CD14-positive monocyte (primary cell): Measurements from ENCODE around the gene GALNT10. TPM values are rescaled to one million over a fixed set of nuclear protein-coding genes. Genes with fewer than 3 reads are reported as not detected.

Experiments used
- DNase-seq, 3 donors: peaks; one replicate each; pipeline ENCODE4 v3.0.0-alpha.2; 2011 to 2022
- H2AFZ ChIP-seq: 2 replicates; pipeline ENCODE4 v1.6.0; 2012; ENCODE audit warnings: mild to moderate bottlenecking, low read depth, low read length, inconsistent platforms; ENCODE audit not compliant: insufficient read depth, poor library complexity, severe bottlenecking
- H3K27ac ChIP-seq, 2 donors: 1 replicate in 1 of 2; 2 replicates in 1 of 2; pipeline ENCODE4 v1.5.1; 2012 to 2013; ENCODE audit warnings: low read length in 2 of 2, control low read depth in 1 of 2, inconsistent platforms in 1 of 2, low read depth in 1 of 2, mild to moderate bottlenecking in 1 of 2
- H3K27me3 ChIP-seq, 2 donors: one replicate each; pipeline versions ENCODE4 v1.6.0 to v1.6.1; 2011 to 2013; ENCODE audit warnings: low read length in 2 of 2; ENCODE audit not compliant: control insufficient read depth in 2 of 2, insufficient read depth in 2 of 2
- H3K36me3 ChIP-seq, 2 donors: replicated peaks in 1 of 2; 1 replicate in 1 of 2; 2 replicates in 1 of 2; pipeline versions ENCODE4 v1.5.1 to v1.6.1; 2012 to 2013; ENCODE audit warnings: low read length in 2 of 2, control low read depth in 1 of 2, inconsistent platforms in 1 of 2, mild to moderate bottlenecking in 1 of 2; ENCODE audit not compliant: insufficient read depth in 2 of 2, control insufficient read depth in 1 of 2
- H3K4me1 ChIP-seq, 2 donors: 1 replicate in 1 of 2; 2 replicates in 1 of 2; pipeline versions ENCODE4 v1.5.1 to v1.6.1; 2012 to 2013; ENCODE audit warnings: low read length in 2 of 2, control low read depth in 1 of 2, inconsistent platforms in 1 of 2, mild to moderate bottlenecking in 1 of 2, moderate library complexity in 1 of 2; ENCODE audit not compliant: insufficient read depth in 2 of 2, control insufficient read depth in 1 of 2
- H3K4me2 ChIP-seq: replicated peaks from 2 replicates; pipeline ENCODE3; 2012; ENCODE audit warnings: low read length, moderate library complexity, mild to moderate bottlenecking; ENCODE audit not compliant: poor library complexity, severe bottlenecking; ENCODE audit errors: extremely low read depth
- H3K4me3 ChIP-seq, 3 experiments: fragments of 200-600 bp in 1 of 3; sonication (generic) in 1 of 3; replicated peaks in 1 of 3; 1 replicate in 2 of 3; 2 replicates in 1 of 3; pipeline ENCODE4 v1.5.1; 2011 to 2013; ENCODE audit warnings: low read length in 3 of 3, mild to moderate bottlenecking in 3 of 3, control low read depth in 2 of 3, low read depth in 2 of 3, inconsistent platforms in 1 of 3, moderate library complexity in 1 of 3
- H3K79me2 ChIP-seq: 2 replicates; pipeline ENCODE4 v1.6.0; 2012; ENCODE audit warnings: mild to moderate bottlenecking, control low read depth, inconsistent platforms, low read length, moderate library complexity; ENCODE audit not compliant: insufficient read depth
- H3K9ac ChIP-seq: 2 replicates; pipeline ENCODE4 v1.6.0; 2017; ENCODE audit warnings: low read length, mild to moderate bottlenecking; ENCODE audit not compliant: insufficient read depth, poor library complexity, severe bottlenecking
- H3K9me3 ChIP-seq, 2 donors: replicated peaks in 1 of 2; 1 replicate in 1 of 2; 2 replicates in 1 of 2; pipeline versions ENCODE4 v1.5.1 to v1.6.1; 2012 to 2013; ENCODE audit warnings: low read length in 2 of 2, control low read depth in 1 of 2; ENCODE audit not compliant: control insufficient read depth in 1 of 2, insufficient read depth in 1 of 2
- H4K20me1 ChIP-seq: 2 replicates; pipeline ENCODE4 v1.6.0; 2012; ENCODE audit warnings: mild to moderate bottlenecking, low read length, control low read depth, moderate library complexity; ENCODE audit not compliant: insufficient read depth
- H3K27ac Mint-ChIP-seq, 7 donors: one replicate each; pipeline ENCODE4 v1.8.0; 2020; ENCODE audit warnings: mild to moderate bottlenecking in 7 of 7, mixed read lengths in 7 of 7, moderate library complexity in 6 of 7, inconsistent platforms in 2 of 7
- H3K27me3 Mint-ChIP-seq, 3 donors: one replicate each; pipeline ENCODE4 v1.8.0; 2021 to 2022; ENCODE audit warnings: low read depth in 3 of 3, mild to moderate bottlenecking in 3 of 3, mixed read lengths in 3 of 3, moderate library complexity in 3 of 3, inconsistent platforms in 1 of 3
- H3K36me3 Mint-ChIP-seq, 2 donors: one replicate each; pipeline ENCODE4 v1.8.0; 2020; ENCODE audit warnings: mixed read lengths in 2 of 2, inconsistent platforms in 1 of 2, mild to moderate bottlenecking in 1 of 2
- H3K4me1 Mint-ChIP-seq: one replicate; pipeline ENCODE4 v1.8.0; 2020; ENCODE audit warnings: mild to moderate bottlenecking, mixed read lengths
- H3K4me3 Mint-ChIP-seq, 2 donors: one replicate each; pipeline ENCODE4 v1.8.0; 2020; ENCODE audit warnings: mild to moderate bottlenecking in 2 of 2, mixed read lengths in 2 of 2, moderate library complexity in 1 of 2
- H3K9me3 Mint-ChIP-seq, 7 donors: one replicate each; pipeline ENCODE4 v1.8.0; 2020 to 2022; ENCODE audit warnings: mixed read lengths in 7 of 7, mild to moderate bottlenecking in 6 of 7, moderate library complexity in 6 of 7, inconsistent platforms in 2 of 7
- CTCF ChIP-seq: fragments of 200-600 bp; IDR thresholded peaks from one replicate; pipeline ENCODE4 v1.8.0; 2022; ENCODE audit warnings: antibody characterized with exemption, mild to moderate bottlenecking
- WGBS: methylation state at CpG from one replicate; pipeline ENCODE4 v1.1.5; 2013; ENCODE audit warnings: missing lambda C conversion rate; ENCODE audit not compliant: insufficient coverage; 5-methylcytosine and 5-hydroxymethylcytosine counted together
- intact Hi-C, 2 donors: fragments of 100-400 bp; cut with micrococcal nuclease; formaldehyde crosslinking; loops; one replicate each; pipeline versions ENCODE4 v1.15.0 to v1.15.1; 2023
- polyA plus RNA-seq, 3 donors: library from polyadenylated mRNA; depleted of rRNA in 1 of 3; unstranded in 2 of 3; stranded (reverse) in 1 of 3; fragments of 300-500 nt in 2 of 3; fragments of >200 nt in 1 of 3; fragmentation: Illumina TruSeq in 2 of 3; gene quantifications; 1 replicate in 2 of 3; 2 replicates in 1 of 3; pipeline ENCODE4 v1.2.3, GENCODE V29; 2012 to 2021

Gene GALNT10
- polyA plus RNA-seq, 3 donors = 6.2 to 11.6 (median 7.3) TPM

- WGBS = 100% methylated on average over 2 of the region's 6 CpGs
- H3K9ac ChIP-seq = no peak overlapping the region
- H3K9me3 ChIP-seq = no peaks in the 10 kb centered on the region
- H3K4me1 Mint-ChIP-seq = peaks cover 5% of the 10 kb centered on the region
- no peaks in the 10 kb centered on the region for H4K20me1 ChIP-seq
- TF ChIP-seq CTCF = no peak
- peaks cover 0 to 1% (median 0%) of the 10 kb centered on the region in 7 donors for H3K9me3 Mint-ChIP-seq
- no peaks in the 10 kb centered on the region for H3K36me3 Mint-ChIP-seq
- no peaks in the 10 kb centered on the region for H3K79me2 ChIP-seq
- no peak overlapping the region for H3K4me3 Mint-ChIP-seq
- H3K27me3 Mint-ChIP-seq = peaks cover 3 to 16% (median 6%) of the 10 kb centered on the region in 3 donors
- H3K4me3 ChIP-seq = no peak overlapping the region
- intact Hi-C loops = no loop called here
- no peaks in the 10 kb centered on the region for H3K36me3 ChIP-seq
- no peak overlapping the region for H3K4me2 ChIP-seq
- no peak overlapping the region for H3K27ac ChIP-seq
- H3K27ac Mint-ChIP-seq = no peak overlapping the region
- no peaks in the 10 kb centered on the region for H3K27me3 ChIP-seq
- DNase-seq = no peak
- H2AFZ ChIP-seq = no peak overlapping the region
- peaks cover 10 to 14% of the 10 kb centered on the region in 2 donors for H3K4me1 ChIP-seq
Observed at GRCh38 chr5:154143211-154143641, 47.3 kb upstream of the GALNT10 start.

GRCh38 chr5:154145268-154145667, 45.3 kb upstream of the GALNT10 start:
- H3K9me3 ChIP-seq = no peaks in the 10 kb centered on the region
- H3K27me3 ChIP-seq = no peaks in the 10 kb centered on the region
- H3K4me1 ChIP-seq = peaks cover 10 to 14% of the 10 kb centered on the region in 2 donors
- TF ChIP-seq CTCF = no peak
- Mint-ChIP-seq H3K36me3 (no peaks in the 10 kb centered on the region), H3K4me3 (no peak overlapping the region), H3K9me3 (peaks cover 0 to 1% (median 0%) of the 10 kb centered on the region in 7 donors), H3K4me1 (peaks cover 5% of the 10 kb centered on the region), H3K27ac (no peak overlapping the region), H3K27me3 (peaks cover 5 to 14% (median 6%) of the 10 kb centered on the region in 3 donors)
- no peak overlapping the region for H3K27ac ChIP-seq
- DNase-seq = no peak
- no peak overlapping the region for H3K4me2 ChIP-seq
- H3K9ac ChIP-seq = no peak overlapping the region
- intact Hi-C loops = no loop called here
- no peak overlapping the region for H3K4me3 ChIP-seq
- H3K79me2 ChIP-seq = no peaks in the 10 kb centered on the region
- H2AFZ ChIP-seq = no peak overlapping the region
- no peaks in the 10 kb centered on the region for H4K20me1 ChIP-seq
- no CpG with 5 or more reads among the region's 4 CpGs for WGBS
- no peaks in the 10 kb centered on the region for H3K36me3 ChIP-seq
